Endodermal cell (in vitro differentiated cells): ENCODE data around the gene NTRK2. TPM values are rescaled to one million over a fixed set of nuclear protein-coding genes. Genes with fewer than 3 reads are reported as not detected.

ENCODE experiments used
- DNase-seq: peaks from one replicate; pipeline ENCODE4 v3.0.0-alpha.2; 2017
- H3K27ac ChIP-seq: 2 replicates; pipeline ENCODE4 v1.5.1; 2013; ENCODE audit warnings: mild to moderate bottlenecking, low read depth, low read length, moderate library complexity
- H3K27me3 ChIP-seq: 2 replicates; pipeline ENCODE4 v1.6.1; 2013; ENCODE audit warnings: mild to moderate bottlenecking, low read length, moderate library complexity; ENCODE audit not compliant: insufficient read depth, control insufficient read depth, poor library complexity, severe bottlenecking
- H3K36me3 ChIP-seq: 2 replicates; pipeline ENCODE4 v1.7.0; 2013; ENCODE audit warnings: mild to moderate bottlenecking, low read length, moderate library complexity; ENCODE audit not compliant: control insufficient read depth, insufficient read depth
- H3K4me1 ChIP-seq: one replicate; pipeline ENCODE4 v1.7.0; 2013; ENCODE audit warnings: low read length; ENCODE audit not compliant: control insufficient read depth, insufficient read depth
- H3K4me3 ChIP-seq: 2 replicates; pipeline ENCODE4 v1.5.1; 2013; ENCODE audit warnings: mild to moderate bottlenecking, low read length, moderate library complexity
- H3K9ac ChIP-seq: 2 replicates; pipeline ENCODE4 v1.6.1; 2013; ENCODE audit warnings: mild to moderate bottlenecking, low read length, moderate library complexity; ENCODE audit not compliant: poor library complexity, severe bottlenecking; ENCODE audit errors: extremely low read depth
- H3K9me3 ChIP-seq: 2 replicates; pipeline ENCODE4 v1.6.1; 2013; ENCODE audit warnings: mild to moderate bottlenecking, low read length, moderate library complexity; ENCODE audit not compliant: control insufficient read depth
- H3K27ac Mint-ChIP-seq: 2 replicates; pipeline ENCODE4 v1.8.0; 2020; ENCODE audit warnings: mixed read lengths
- H3K27me3 Mint-ChIP-seq: 2 replicates; pipeline ENCODE4 v1.8.0; 2021; ENCODE audit warnings: mild to moderate bottlenecking, mixed read lengths; ENCODE audit not compliant: insufficient read depth
- H3K36me3 Mint-ChIP-seq: 2 replicates; pipeline ENCODE4 v1.8.0; 2020; ENCODE audit warnings: low read depth, mixed read lengths
- H3K4me1 Mint-ChIP-seq: 2 replicates; pipeline ENCODE4 v1.8.0; 2020; ENCODE audit warnings: mixed read lengths
- H3K4me3 Mint-ChIP-seq: 2 replicates; pipeline ENCODE4 v1.8.0; 2020; ENCODE audit warnings: mild to moderate bottlenecking, moderate library complexity, mixed read lengths
- H3K9me3 Mint-ChIP-seq: 2 replicates; pipeline ENCODE4 v1.8.0; 2020; ENCODE audit warnings: mild to moderate bottlenecking, mixed read lengths
- WGBS, 2 experiments: methylation state at CpG; one replicate each; pipeline versions ENCODE4 v1.1.5 to v1.1.7; 2013; ENCODE audit warnings: missing lambda C conversion rate in 2 of 2, mixed read lengths in 1 of 2; ENCODE audit not compliant: insufficient coverage in 1 of 2, insufficient read length in 1 of 2; 5-methylcytosine and 5-hydroxymethylcytosine counted together
- total RNA-seq, 2 donors: library from RNA; stranded (reverse); fragmentation: NEBNext Ultra II Directional in 1 of 2; extraction: Animal tissue kit (Norgen Biotek cat#: 25700) in 1 of 2; gene quantifications; 2 replicates in 1 of 2; 3 replicates in 1 of 2; pipeline ENCODE4 v1.2.1, GENCODE V29; 2021
- TF ChIP-seq, protein P1 (sequence below): fragments of 200-600 bp; sonication (generic); conservative IDR thresholded peaks from 2 replicates; pipeline ENCODE4 v1.5.0; 2021; ENCODE audit warnings: antibody characterized with exemption, mild to moderate bottlenecking

NTRK2 gene
- total RNA-seq, 2 donors from 2014 or later: 0.09 to 0.18 TPM

DNA sequence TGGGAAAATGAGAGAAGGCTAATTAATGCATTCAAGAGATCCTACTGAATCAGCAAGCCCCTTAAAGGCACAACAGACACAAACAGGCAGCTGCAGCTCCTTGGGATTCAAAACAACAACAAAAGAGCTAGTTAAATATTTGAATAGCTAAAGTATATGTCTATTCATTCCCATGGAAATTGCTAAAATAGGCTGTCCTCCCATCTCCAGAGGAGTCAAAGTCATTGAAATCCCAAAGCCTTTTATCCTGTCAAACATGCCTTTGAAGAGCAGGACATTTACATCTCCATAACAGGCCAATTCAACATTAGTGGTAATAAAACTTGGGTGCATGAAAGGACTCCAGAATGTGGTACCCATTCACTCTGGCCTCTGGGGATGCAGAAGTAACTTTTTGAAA, 177.4 kb downstream of the NTRK2 start:
- Mint-ChIP-seq H3K36me3 (no peaks in the 10 kb centered on the region), H3K9me3 (no peaks in the 10 kb centered on the region), H3K4me1 (peaks cover 16% of the 10 kb centered on the region), H3K27ac (no peak overlapping the region), H3K27me3 (no peaks in the 10 kb centered on the region), H3K4me3 (no peak overlapping the region)
- DNase-seq: no peak
- Histone ChIP-seq H3K9ac (no peak overlapping the region), H3K4me1 (no peaks in the 10 kb centered on the region), H3K27ac (peak overlapping the region; percentile 89), H3K36me3 (no peaks in the 10 kb centered on the region), H3K4me3 (no peak overlapping the region), H3K9me3 (peaks cover 5% of the 10 kb centered on the region), H3K27me3 (no peaks in the 10 kb centered on the region)
- TF ChIP-seq, protein P1, sequence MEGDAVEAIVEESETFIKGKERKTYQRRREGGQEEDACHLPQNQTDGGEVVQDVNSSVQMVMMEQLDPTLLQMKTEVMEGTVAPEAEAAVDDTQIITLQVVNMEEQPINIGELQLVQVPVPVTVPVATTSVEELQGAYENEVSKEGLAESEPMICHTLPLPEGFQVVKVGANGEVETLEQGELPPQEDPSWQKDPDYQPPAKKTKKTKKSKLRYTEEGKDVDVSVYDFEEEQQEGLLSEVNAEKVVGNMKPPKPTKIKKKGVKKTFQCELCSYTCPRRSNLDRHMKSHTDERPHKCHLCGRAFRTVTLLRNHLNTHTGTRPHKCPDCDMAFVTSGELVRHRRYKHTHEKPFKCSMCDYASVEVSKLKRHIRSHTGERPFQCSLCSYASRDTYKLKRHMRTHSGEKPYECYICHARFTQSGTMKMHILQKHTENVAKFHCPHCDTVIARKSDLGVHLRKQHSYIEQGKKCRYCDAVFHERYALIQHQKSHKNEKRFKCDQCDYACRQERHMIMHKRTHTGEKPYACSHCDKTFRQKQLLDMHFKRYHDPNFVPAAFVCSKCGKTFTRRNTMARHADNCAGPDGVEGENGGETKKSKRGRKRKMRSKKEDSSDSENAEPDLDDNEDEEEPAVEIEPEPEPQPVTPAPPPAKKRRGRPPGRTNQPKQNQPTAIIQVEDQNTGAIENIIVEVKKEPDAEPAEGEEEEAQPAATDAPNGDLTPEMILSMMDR: no peak

DNA sequence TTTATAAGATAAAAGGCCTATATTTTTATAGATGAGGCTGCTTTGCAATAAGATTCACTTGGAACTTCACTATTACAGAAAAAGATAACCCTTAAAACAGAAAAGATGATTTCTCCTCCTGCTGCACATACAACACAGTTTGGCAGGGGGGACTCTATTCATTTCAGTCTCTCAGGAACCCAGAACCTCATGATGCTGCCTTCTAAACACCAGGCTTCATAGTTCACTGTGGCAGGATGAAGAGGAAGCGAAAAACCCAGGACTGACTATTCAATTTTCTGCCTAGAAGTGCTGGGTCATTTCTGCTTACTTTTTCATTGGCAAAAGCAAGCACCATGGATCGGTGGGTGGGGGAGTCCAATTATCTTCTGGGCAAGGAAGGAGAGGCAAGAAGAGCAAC, 179.5 kb downstream of the NTRK2 start:
- no peak overlapping the region for H3K27ac ChIP-seq
- H3K27me3 ChIP-seq: no peaks in the 10 kb centered on the region
- H3K9ac ChIP-seq: no peak overlapping the region
- Mint-ChIP-seq H3K9me3 (no peaks in the 10 kb centered on the region), H3K27ac (no peak overlapping the region), H3K4me3 (no peak overlapping the region), H3K4me1 (peaks cover 25% of the 10 kb centered on the region), H3K36me3 (no peaks in the 10 kb centered on the region), H3K27me3 (no peaks in the 10 kb centered on the region)
- H3K9me3 ChIP-seq: peaks cover 5% of the 10 kb centered on the region
- H3K36me3 ChIP-seq: no peaks in the 10 kb centered on the region
- TF ChIP-seq, protein P1: no peak
- WGBS, 2 experiments: 87 to 100% methylated on average over 2 of the region's 2 CpGs
- H3K4me1 ChIP-seq: peaks cover 12% of the 10 kb centered on the region
- no peak overlapping the region for H3K4me3 ChIP-seq
- DNase-seq: no peak

DNA sequence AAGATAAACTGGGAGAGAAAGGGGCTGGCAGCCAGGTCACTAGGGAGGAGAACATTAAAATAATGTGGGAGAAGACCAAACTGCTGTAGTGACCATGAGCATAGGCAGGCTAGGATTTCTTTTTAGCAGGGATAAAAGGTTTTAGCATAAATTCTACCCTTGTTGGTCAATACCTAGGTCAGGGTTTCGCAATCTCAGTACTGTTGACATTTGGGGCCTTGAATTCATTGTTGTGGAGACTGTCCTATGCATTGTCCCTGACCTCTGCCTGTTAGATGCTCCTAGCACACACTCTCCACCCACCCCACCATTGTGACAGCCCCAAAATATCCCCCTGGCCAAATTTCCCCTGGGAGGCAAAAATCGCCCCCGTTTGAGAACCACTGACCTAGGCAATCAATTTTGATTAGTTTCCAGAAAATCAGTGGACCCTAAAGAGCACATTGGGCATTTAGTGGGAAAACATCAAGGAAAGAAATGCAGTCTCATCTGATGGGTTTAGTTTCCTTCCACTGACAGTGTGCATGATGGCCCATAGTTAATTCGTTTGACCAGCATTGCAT, 181.4 kb downstream of the NTRK2 start:
- H3K9ac ChIP-seq: no peak overlapping the region
- peaks cover 25% of the 10 kb centered on the region for H3K4me1 Mint-ChIP-seq

More for the DNA sequence above, 181.4 kb downstream of the NTRK2 start:
- Histone ChIP-seq H3K9me3 (no peaks in the 10 kb centered on the region), H3K4me3 (no peak overlapping the region), H3K27ac (peak overlapping the region; percentile 92), H3K4me1 (peaks cover 12% of the 10 kb centered on the region), H3K36me3 (no peaks in the 10 kb centered on the region), H3K27me3 (no peaks in the 10 kb centered on the region)
- Mint-ChIP-seq H3K27me3 (no peaks in the 10 kb centered on the region), H3K4me3 (no peak overlapping the region), H3K27ac (peak overlapping the region; percentile 76), H3K9me3 (no peaks in the 10 kb centered on the region), H3K36me3 (no peaks in the 10 kb centered on the region)
- TF ChIP-seq, protein P1: no peak
- WGBS, 2 experiments: 78 to 89% methylated on average over 4 of the region's 4 CpGs
- DNase-seq: no peak
